Measurements from ENCODE around the gene RNU7-1.

DNA sequence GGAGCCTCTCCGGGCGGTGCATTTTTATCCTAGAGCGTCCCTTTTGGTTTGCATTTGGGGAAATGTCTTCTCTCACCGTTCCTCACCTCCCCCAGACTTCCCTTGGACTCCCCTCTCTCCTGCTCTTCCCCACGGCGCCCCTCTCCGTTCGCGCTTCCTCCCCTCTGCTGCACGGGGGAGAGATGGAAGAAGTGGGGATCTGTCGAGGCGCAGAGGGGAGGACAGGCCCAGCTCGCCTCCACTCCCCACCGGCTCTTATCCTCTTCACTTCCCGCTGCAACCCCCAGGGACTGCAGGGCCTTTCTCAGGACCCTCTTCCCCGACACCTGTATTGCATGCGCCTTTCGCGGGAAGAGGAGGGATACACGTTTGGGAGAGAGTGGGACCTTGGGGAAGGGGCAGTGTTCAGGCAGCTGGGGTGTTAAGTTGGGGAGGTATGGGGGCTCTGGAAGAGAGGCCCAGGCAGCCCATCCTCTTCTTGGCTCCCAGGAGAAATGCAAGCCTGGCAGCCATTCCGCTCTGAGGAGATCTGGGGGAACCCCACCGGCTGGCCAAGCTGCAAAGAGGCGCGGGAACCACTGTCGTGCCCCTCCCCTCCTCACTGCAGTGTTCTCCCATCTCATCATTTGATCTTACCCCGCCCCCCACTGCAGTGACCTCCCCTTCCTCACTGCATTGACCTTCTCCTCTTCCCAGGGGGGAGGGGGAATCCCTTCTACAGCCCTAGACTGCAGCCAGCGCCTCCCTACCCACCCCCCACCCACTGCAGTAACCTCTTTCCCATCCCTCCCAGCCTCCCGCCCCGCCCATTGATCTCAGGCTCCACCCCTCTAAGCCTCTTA is 28.4 kb upstream of the RNU7-1 start:
- TF ChIP-seq, protein P1, sequence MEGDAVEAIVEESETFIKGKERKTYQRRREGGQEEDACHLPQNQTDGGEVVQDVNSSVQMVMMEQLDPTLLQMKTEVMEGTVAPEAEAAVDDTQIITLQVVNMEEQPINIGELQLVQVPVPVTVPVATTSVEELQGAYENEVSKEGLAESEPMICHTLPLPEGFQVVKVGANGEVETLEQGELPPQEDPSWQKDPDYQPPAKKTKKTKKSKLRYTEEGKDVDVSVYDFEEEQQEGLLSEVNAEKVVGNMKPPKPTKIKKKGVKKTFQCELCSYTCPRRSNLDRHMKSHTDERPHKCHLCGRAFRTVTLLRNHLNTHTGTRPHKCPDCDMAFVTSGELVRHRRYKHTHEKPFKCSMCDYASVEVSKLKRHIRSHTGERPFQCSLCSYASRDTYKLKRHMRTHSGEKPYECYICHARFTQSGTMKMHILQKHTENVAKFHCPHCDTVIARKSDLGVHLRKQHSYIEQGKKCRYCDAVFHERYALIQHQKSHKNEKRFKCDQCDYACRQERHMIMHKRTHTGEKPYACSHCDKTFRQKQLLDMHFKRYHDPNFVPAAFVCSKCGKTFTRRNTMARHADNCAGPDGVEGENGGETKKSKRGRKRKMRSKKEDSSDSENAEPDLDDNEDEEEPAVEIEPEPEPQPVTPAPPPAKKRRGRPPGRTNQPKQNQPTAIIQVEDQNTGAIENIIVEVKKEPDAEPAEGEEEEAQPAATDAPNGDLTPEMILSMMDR (IDR thresholded peaks at IDR 0.05 in 8 of 11, conservative IDR thresholded peaks at IDR 0.05 in 3 of 11), result no peak
- no peak for TF ChIP-seq POLR2A (IDR thresholded peaks at IDR 0.05)

Measured in spleen (tissue), 7 donors.